ENCODE measurements around the gene LRSAM1.
A peak's percentile ranks its signal among the peaks of the same experiment; 100 is the strongest.

The LRSAM1 gene

GRCh38 chr9:127514468-127514867, 63.2 kb downstream of the LRSAM1 start:
- no peak for DNase-seq (ENCODE audit: low read depth)
- no peak for TF ChIP-seq CTCF (conservative IDR thresholded peaks at IDR 0.05; ENCODE audit: low read depth, low read length)
- H3K4me3 ChIP-seq (ENCODE audit: low read depth, low read length) = no peak overlapping the region

- TF ChIP-seq CTCF (conservative IDR thresholded peaks at IDR 0.05; ENCODE audit: low read depth, low read length) = no peak
- no peak overlapping the region for H3K4me3 ChIP-seq (ENCODE audit: low read depth, low read length)
- DNase-seq (ENCODE audit: low read depth) = no peak
Observed at GRCh38 chr9:127516835-127517607, 65.7 kb downstream of the LRSAM1 start.

- DNase-seq (ENCODE audit: low read depth) = no peak
- H3K4me3 ChIP-seq (ENCODE audit: low read depth, low read length) = no peak overlapping the region
- no peak for TF ChIP-seq CTCF (conservative IDR thresholded peaks at IDR 0.05; ENCODE audit: low read depth, low read length)
Observed at GRCh38 chr9:127517620-127518019, 66.3 kb downstream of the LRSAM1 start.

GRCh38 chr9:127518091-127518856, 67.0 kb downstream of the LRSAM1 start:
- no peak for TF ChIP-seq CTCF (conservative IDR thresholded peaks at IDR 0.05; ENCODE audit: low read depth, low read length)
- no peak for DNase-seq (ENCODE audit: low read depth)
- H3K4me3 ChIP-seq (ENCODE audit: low read depth, low read length) = no peak overlapping the region

- peak; percentile 98 for DNase-seq (ENCODE audit: low read depth)
- no peak overlapping the region for H3K4me3 ChIP-seq (ENCODE audit: low read depth, low read length)
- TF ChIP-seq CTCF (conservative IDR thresholded peaks at IDR 0.05; ENCODE audit: low read depth, low read length) = no peak
Observed at GRCh38 chr9:127519301-127520166, 68.2 kb downstream of the LRSAM1 start.

GRCh38 chr9:127520941-127521918, 69.9 kb downstream of the LRSAM1 start:
- peak; percentile 94 for DNase-seq (ENCODE audit: low read depth)
- no peak for TF ChIP-seq CTCF (conservative IDR thresholded peaks at IDR 0.05; ENCODE audit: low read depth, low read length)
- no peak overlapping the region for H3K4me3 ChIP-seq (ENCODE audit: low read depth, low read length)

Data from choroid plexus epithelial cell (primary cell).